Measurements from ENCODE around the gene UBXN1. TPM values are rescaled to one million over a fixed set of nuclear protein-coding genes. Genes with fewer than 3 reads are reported as not detected.

The UBXN1 gene
- total and polyA plus RNA-seq, 2 donors from 2014 or later: 89.2 to 139 TPM

- Histone ChIP-seq H3K27me3 (ENCODE audit: control insufficient read depth, insufficient read depth, low read length) (no peaks in the 10 kb centered on the region), H3K9me3 (ENCODE audit: control insufficient read depth in 2 of 3, insufficient read depth in 1 of 3, low read length in 3 of 3) (no peaks in the 10 kb centered on the region), H3K9ac (ENCODE audit: low read length in 3 of 3) (peak overlapping the region in 2 of 3 donors; percentile 12 to 65), H3K4me3 (ENCODE audit: low read length in 3 of 3) (peak overlapping the region; percentile 4 to 39 (median 34)), H3K27ac (ENCODE audit: low read depth in 2 of 2, low read length in 2 of 2) (peak overlapping the region in 1 of 2 donors; percentile 37), H3K36me3 (ENCODE audit: control insufficient read depth in 2 of 3, insufficient read depth in 3 of 3, low read length in 3 of 3) (peaks cover 0 to 31% (median 5%) of the 10 kb centered on the region in 3 donors), H3K4me1 (ENCODE audit: control insufficient read depth in 2 of 3, insufficient read depth in 2 of 3, low read depth in 1 of 3, low read length in 3 of 3) (peaks cover 0 to 16% (median 2%) of the 10 kb centered on the region in 3 donors)
- FAIRE-seq (no peak), DNase-seq (peak in 2 of 5 donors; percentile 65 to 83)
- intact Hi-C loops (cut with DNase I): no loop called here
- no peak for TF ChIP-seq CTCF (IDR thresholded peaks at IDR 0.05; ENCODE audit: borderline replicate concordance, extremely low read depth, insufficient read depth)
Measured at GRCh38 chr11:62646825-62647608, 31.9 kb downstream of the UBXN1 start.

- peak within 1 kb of the TSS; percentile 86 to 95 (median 93) for H3K4me3 ChIP-seq (ENCODE audit: low read length in 3 of 3)
- DNase-seq (peak; percentile 99 to 100 (median 99)), FAIRE-seq (peak; percentile 66)
- peak within 1 kb of the TSS; percentile 89 to 94 (median 91) for H3K9ac ChIP-seq (ENCODE audit: low read length in 3 of 3)
- intact Hi-C loops (cut with DNase I): no loop called here
- peaks cover 0 to 13% (median 2%) of the 10 kb centered on the region in 3 donors for H3K4me1 ChIP-seq (ENCODE audit: control insufficient read depth in 2 of 3, insufficient read depth in 2 of 3, low read depth in 1 of 3, low read length in 3 of 3)
- no peaks in the 10 kb centered on the region for H3K9me3 ChIP-seq (ENCODE audit: control insufficient read depth in 2 of 3, insufficient read depth in 1 of 3, low read length in 3 of 3)
- peak within 1 kb of the TSS; percentile 82 to 91 for H3K27ac ChIP-seq (ENCODE audit: low read depth in 2 of 2, low read length in 2 of 2)
- peaks cover 0 to 31% (median 5%) of the 10 kb centered on the region in 3 donors for H3K36me3 ChIP-seq (ENCODE audit: control insufficient read depth in 2 of 3, insufficient read depth in 3 of 3, low read length in 3 of 3)
- peak; percentile 1 for TF ChIP-seq CTCF (IDR thresholded peaks at IDR 0.05; ENCODE audit: borderline replicate concordance, extremely low read depth, insufficient read depth)
- H3K27me3 ChIP-seq (ENCODE audit: control insufficient read depth, insufficient read depth, low read length): no peaks in the 10 kb centered on the region
Measured at GRCh38 chr11:62645946-62646824, 32.7 kb downstream of the UBXN1 start, which contains the start of gene GANAB. GANAB (minus strand) TSS chr11:62646613; CDS start chr11:62646599, 14 bp downstream.

GRCh38 chr11:62645671-62645945, 33.3 kb downstream of the UBXN1 start:
- FAIRE-seq: no peak
- H3K27ac ChIP-seq (ENCODE audit: low read depth in 2 of 2, low read length in 2 of 2): peak overlapping the region; percentile 82 to 91

More at GRCh38 chr11:62645671-62645945, 33.3 kb downstream of the UBXN1 start:
- H3K4me1 ChIP-seq (ENCODE audit: control insufficient read depth in 2 of 3, insufficient read depth in 2 of 3, low read depth in 1 of 3, low read length in 3 of 3): peaks cover 0 to 13% (median 2%) of the 10 kb centered on the region in 3 donors
- H3K4me3 ChIP-seq (ENCODE audit: low read length in 3 of 3): peak overlapping the region; percentile 86 to 95 (median 93)
- peaks cover 0 to 31% (median 5%) of the 10 kb centered on the region in 3 donors for H3K36me3 ChIP-seq (ENCODE audit: control insufficient read depth in 2 of 3, insufficient read depth in 3 of 3, low read length in 3 of 3)
- no peak for DNase-seq
- no peaks in the 10 kb centered on the region for H3K9me3 ChIP-seq (ENCODE audit: control insufficient read depth in 2 of 3, insufficient read depth in 1 of 3, low read length in 3 of 3)
- intact Hi-C loops (cut with DNase I): no loop called here
- H3K9ac ChIP-seq (ENCODE audit: low read length in 3 of 3): peak overlapping the region; percentile 89 to 94 (median 91)
- no peak for TF ChIP-seq CTCF (IDR thresholded peaks at IDR 0.05; ENCODE audit: borderline replicate concordance, extremely low read depth, insufficient read depth)
- H3K27me3 ChIP-seq (ENCODE audit: control insufficient read depth, insufficient read depth, low read length): no peaks in the 10 kb centered on the region
